Measurements from ENCODE around the gene ZBTB4.

GRCh38 chr17:7497636-7498035 lies 18.2 kb upstream of the ZBTB4 start:
- TF ChIP-seq CTCF (IDR thresholded peaks at IDR 0.05) (no peak), POLR2A (IDR thresholded peaks at IDR 0.05) (no peak)
